Measurements from ENCODE around the gene MTAP.

GRCh38 chr9:21831841-21832509 lies 29.5 kb downstream of the MTAP start:
- no peak for TF ChIP-seq CTCF (conservative IDR thresholded peaks at IDR 0.05)
- no peak for TF ChIP-seq EZH2 (IDR thresholded peaks at IDR 0.05; ENCODE audit: low read depth)
